Measurements from ENCODE around the gene SMPD1. TPM values are rescaled to one million over a fixed set of nuclear protein-coding genes. Genes with fewer than 3 reads are reported as not detected.
"Not testable (repeated sequence)": the region's sequence is repeated elsewhere in the genome, so short reads cannot be mapped to it uniquely, and the experiment has no call there.

Gene SMPD1
- total RNA-seq, 2 donors from 2014 or later, result 21.7 to 25.9 TPM

DNA sequence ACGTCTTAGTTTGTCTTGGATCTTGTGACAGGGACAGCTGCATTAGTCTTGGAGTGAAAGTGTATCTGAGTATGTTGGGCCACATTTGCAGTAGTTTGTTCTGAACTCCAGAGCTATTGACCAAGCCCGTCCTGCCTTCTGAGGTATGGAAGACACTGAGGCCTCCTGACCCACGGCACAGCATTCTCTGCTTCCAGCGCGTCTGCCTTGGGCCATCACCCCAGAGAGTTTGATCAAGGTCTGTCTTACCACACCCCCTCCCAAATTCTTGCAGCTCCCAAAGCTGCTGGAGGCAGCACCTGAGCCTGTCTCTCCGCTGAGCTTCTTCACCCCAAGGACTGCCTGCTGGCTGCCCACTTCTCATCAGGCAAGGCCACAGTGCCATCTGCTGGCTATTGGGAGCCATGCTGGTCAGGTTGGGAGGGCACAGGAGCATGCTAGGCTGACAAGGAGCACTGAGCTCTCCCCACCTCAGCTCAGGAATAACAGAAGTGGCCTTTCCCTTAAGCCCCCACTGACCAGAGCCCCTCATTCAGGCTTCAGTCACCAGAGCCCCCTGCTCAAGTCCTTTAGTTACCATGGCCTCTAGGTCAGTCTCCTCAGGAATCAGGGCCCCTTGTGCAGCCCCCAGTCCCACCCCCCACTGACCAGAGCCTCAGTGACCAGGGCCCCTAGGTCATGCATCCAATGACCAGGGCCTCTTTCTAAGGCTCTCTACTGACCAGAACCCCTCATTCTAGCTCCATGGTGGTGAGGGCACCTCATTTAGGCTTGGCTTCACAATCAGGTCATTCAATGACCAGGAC, 27.2 kb upstream of the SMPD1 start:
- no peaks in the 10 kb centered on the region for H3K9me3 Mint-ChIP-seq
- DNase-seq (peak; percentile 72 to 73), ATAC-seq (replicated peaks in 1 of 2) (peak; percentile 86 to 89)
- H3K4me1 Mint-ChIP-seq (ENCODE audit: low read depth), result no peaks in the 10 kb centered on the region
- no peaks in the 10 kb centered on the region for H3K27me3 Mint-ChIP-seq (ENCODE audit: low read depth)
- no peak overlapping the region for H3K27ac Mint-ChIP-seq
- no peaks in the 10 kb centered on the region for H3K36me3 Mint-ChIP-seq (ENCODE audit: insufficient read depth in 2 of 2)
- no peak overlapping the region for H3K4me3 Mint-ChIP-seq

DNA sequence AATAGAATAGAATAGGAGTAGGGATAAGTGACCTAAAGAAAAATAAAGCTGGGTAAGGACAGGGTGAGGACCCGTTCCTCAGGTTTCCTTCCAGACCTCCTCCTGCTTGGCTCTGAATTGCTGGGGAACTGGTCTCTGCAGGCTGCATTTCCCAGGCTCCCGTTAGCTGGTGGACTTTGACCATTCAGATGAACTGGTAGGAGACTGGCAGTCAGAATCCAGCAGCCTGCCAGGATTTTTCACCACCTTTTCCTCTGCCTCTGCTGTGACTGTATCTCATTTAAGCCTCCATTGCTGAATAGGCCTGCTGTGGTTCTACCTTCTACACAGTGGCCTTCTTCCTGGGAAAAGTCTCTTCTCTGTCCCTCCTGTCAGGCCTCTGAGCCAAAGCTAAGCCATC, 24.6 kb upstream of the SMPD1 start:
- Mint-ChIP-seq H3K4me3 (no peak overlapping the region), H3K27ac (no peak overlapping the region), H3K36me3 (ENCODE audit: insufficient read depth in 2 of 2) (no peaks in the 10 kb centered on the region), H3K9me3 (no peaks in the 10 kb centered on the region), H3K27me3 (ENCODE audit: low read depth) (no peaks in the 10 kb centered on the region), H3K4me1 (ENCODE audit: low read depth) (no peaks in the 10 kb centered on the region)
- no peak for ATAC-seq (replicated peaks in 1 of 2)
- DNase-seq, result no peak

DNA sequence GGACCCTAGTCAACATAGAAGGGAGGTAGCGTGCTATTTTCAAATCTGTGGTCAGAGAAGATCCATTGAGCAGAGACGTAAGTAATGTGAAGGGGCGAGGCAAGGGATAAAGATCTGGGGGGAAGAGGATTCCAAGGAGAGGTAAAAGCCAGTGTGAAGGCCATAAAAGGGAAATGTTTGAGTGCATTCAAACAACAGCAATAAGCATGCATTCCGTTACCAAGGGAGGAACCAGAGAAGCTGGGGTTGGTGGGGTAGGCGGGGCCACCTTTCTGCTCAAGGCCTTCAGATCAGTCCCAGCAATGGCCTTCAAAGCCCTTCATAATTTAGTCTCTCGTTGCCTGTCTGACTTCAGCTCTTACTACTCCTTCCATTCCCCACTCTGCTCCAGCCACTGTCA, 18.4 kb upstream of the SMPD1 start:
- no peak for ATAC-seq (replicated peaks in 1 of 2)
- no peak for DNase-seq
- H3K27me3 Mint-ChIP-seq (ENCODE audit: low read depth), result no peaks in the 10 kb centered on the region
- no peaks in the 10 kb centered on the region for H3K4me1 Mint-ChIP-seq (ENCODE audit: low read depth)
- no peaks in the 10 kb centered on the region for H3K36me3 Mint-ChIP-seq (ENCODE audit: insufficient read depth in 2 of 2)
- H3K9me3 Mint-ChIP-seq, result no peaks in the 10 kb centered on the region
- H3K4me3 Mint-ChIP-seq, result no peak overlapping the region
- no peak overlapping the region for H3K27ac Mint-ChIP-seq

DNA sequence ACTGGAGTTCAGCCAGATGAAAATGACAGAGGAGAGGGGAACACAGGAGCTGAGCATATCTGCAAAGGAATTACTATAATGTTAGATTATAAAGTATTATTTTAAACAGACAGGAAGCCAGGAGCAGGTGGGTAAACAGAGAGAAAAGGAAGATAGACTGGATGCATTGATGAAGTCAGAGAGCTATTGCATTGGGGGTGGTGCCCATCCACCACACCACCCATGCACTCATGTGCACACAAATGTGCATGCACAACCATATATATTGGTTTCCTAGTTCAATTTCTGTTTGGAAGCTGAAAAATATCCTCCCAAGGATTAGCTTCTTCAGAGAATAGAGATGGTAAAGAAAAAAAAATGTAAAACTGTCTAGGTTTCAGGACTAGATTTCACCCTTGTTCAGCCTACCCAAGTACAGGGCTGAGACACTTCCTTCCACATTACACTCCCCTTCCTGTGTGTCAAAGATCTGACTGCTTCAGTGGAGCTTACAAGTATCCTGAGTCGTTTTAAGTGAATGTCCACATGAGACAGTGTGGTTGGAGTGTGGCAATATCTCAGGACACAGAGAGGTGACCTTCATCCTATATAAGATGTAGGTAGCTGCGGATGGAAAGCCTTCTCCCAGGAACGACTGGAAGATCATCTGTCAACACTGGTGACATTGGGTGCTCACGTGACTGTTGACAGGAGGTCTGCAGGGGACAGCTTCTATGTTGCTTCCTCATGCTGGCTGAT, 12.2 kb upstream of the SMPD1 start:
- ATAC-seq (replicated peaks in 1 of 2) (peak; percentile 56 to 67), DNase-seq (no peak)
- no peaks in the 10 kb centered on the region for H3K9me3 Mint-ChIP-seq
- peaks cover 19% of the 10 kb centered on the region for H3K4me1 Mint-ChIP-seq (ENCODE audit: low read depth)
- no peak overlapping the region for H3K27ac Mint-ChIP-seq
- H3K36me3 Mint-ChIP-seq (ENCODE audit: insufficient read depth in 2 of 2), result no peaks in the 10 kb centered on the region
- H3K4me3 Mint-ChIP-seq, result peak overlapping the region in 1 of 2 donors; percentile 31
- no peaks in the 10 kb centered on the region for H3K27me3 Mint-ChIP-seq (ENCODE audit: low read depth)

DNA sequence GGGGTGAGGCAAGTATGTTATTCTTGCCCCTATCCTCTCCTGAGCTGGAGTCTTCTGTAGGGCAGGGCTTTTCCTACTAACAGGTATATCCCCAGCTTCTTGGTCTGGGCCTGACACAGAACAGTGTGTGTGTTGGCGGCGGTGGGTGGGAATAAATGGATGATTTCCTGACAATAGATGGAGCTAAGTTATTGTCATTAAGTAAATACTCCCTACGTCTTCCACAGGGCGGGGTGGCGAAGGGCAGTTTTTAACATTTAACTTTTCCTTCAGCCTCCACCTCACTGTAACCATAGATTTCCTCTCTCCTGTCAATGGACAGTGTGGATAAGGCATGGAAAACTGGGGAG, 11.7 kb upstream of the SMPD1 start:
- H3K36me3 Mint-ChIP-seq (ENCODE audit: insufficient read depth in 2 of 2), result no peaks in the 10 kb centered on the region
- DNase-seq (no peak), ATAC-seq (replicated peaks in 1 of 2) (no peak)
- H3K27ac Mint-ChIP-seq, result no peak overlapping the region
- H3K4me1 Mint-ChIP-seq (ENCODE audit: low read depth), result peaks cover 19% of the 10 kb centered on the region
- peak overlapping the region in 1 of 2 donors; percentile 31 for H3K4me3 Mint-ChIP-seq
- no peaks in the 10 kb centered on the region for H3K9me3 Mint-ChIP-seq
- H3K27me3 Mint-ChIP-seq (ENCODE audit: low read depth), result no peaks in the 10 kb centered on the region

DNA sequence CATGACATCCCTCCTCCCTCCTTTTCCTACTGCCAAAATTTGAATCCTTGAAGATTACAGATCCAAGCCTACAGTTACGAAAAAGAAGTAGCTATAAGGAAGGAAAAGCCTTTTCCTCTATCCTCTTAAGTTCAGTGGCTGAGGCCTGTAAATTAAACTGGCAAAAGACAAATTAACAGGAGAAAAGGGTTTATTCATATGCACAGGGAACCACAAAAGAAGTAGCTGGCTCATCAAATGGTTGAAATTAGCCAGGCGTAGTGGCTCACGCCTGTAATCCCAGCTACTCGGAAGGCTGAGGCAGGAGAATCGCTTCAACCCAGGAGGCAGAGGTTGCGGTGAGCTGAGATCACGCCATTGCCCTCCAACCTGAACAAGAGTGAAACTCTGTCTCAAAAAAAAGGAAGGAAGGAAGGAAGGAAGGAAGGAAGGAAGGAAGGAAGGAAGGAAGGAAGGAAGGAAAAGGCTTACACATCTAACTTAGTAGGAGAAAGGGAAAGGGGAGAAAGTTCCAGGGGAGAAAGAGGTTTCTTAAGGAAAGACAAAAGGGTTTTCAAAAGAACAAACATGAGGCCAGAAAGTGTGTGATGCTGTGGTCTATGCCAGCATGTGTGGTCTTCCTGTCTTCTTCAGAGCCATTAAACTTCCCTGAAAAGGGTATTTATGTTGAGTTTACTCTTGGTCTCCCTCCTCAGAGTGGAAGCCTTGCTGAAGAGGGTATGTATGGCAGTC, 5.1 kb upstream of the SMPD1 start:
- Mint-ChIP-seq H3K27me3 (ENCODE audit: low read depth) (no peaks in the 10 kb centered on the region), H3K4me3 (no peak overlapping the region), H3K27ac (no peak overlapping the region), H3K4me1 (ENCODE audit: low read depth) (peaks cover 30% of the 10 kb centered on the region), H3K36me3 (ENCODE audit: insufficient read depth in 2 of 2) (no peaks in the 10 kb centered on the region), H3K9me3 (no peaks in the 10 kb centered on the region)
- ATAC-seq (replicated peaks in 1 of 2) (no peak), DNase-seq (no peak)

DNA sequence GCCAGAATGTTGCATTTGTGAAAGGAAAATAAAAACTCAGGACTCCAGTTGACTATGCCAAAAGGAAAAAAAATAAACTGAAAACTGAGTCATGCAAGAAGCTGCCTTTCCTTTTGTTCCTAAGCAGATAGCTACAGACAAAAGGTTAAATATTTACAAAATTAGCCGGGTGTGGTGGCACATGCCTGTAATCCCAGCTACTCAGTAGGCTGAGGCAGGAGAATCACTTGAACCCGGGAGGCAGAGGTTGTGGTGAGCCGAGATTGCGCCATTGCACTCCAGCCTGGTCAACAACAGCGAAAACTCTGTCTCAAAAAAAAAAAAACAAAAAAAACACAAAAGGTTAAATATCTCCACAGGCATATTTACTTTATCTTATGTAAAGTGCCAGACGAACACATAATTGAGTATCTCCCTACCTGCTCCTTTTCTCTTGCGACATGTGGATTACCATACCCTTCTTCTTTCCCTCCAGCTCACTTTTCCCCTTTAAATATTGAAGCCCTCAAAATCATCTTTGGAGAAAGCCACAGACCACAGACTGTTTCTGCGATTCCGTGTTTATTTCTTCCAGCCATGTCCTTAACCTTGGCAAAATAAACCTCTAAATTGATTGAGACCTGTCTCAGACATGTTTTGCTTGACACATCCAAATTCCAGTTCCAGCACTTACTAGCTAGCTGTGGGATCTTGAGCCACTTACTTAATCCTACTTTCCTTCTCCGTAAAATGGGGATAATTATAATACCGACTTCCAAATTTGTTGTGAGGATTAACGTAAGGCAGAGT, 2.3 kb upstream of the SMPD1 start:
- Mint-ChIP-seq H3K27ac (peak overlapping the region; percentile 14), H3K4me1 (ENCODE audit: low read depth) (peaks cover 50% of the 10 kb centered on the region)

DNA sequence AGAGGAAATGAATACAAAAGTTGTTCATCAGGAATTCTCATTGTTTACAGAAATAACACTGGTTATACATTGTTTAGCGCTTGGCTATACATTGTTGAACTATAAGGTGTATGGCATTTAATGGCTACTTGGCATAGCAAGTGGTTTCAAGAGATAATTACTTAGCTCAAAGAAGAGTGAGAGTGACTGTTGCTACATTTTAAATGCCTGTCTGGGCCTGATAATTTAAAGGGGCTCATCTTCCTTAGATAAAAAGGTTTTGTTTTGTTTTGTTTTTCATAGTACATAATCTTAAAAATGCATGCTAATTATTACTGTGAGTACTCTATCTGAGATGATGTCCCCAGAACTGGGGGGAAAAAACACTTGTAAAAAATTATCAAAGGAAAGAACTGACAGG, 1.5 kb upstream of the SMPD1 start:
- no peak for DNase-seq
- Mint-ChIP-seq H3K4me3 (peak overlapping the region; percentile 90 to 96), H3K4me1 (ENCODE audit: low read depth) (peaks cover 57% of the 10 kb centered on the region), H3K27ac (peak overlapping the region; percentile 75), H3K27me3 (ENCODE audit: low read depth) (no peaks in the 10 kb centered on the region), H3K36me3 (ENCODE audit: insufficient read depth in 2 of 2) (peaks cover 2 to 6% of the 10 kb centered on the region in 2 donors), H3K9me3 (no peaks in the 10 kb centered on the region)
- no peak for ATAC-seq (replicated peaks in 1 of 2)

More for the DNA sequence above, 2.3 kb upstream of the SMPD1 start:
- ATAC-seq (replicated peaks in 1 of 2), result no peak
- DNase-seq, result no peak
- peak overlapping the region in 1 of 2 donors; percentile 17 for H3K4me3 Mint-ChIP-seq
- H3K36me3 Mint-ChIP-seq (ENCODE audit: insufficient read depth in 2 of 2), result peaks cover 2 to 4% of the 10 kb centered on the region in 2 donors
- H3K27me3 Mint-ChIP-seq (ENCODE audit: low read depth), result no peaks in the 10 kb centered on the region
- no peaks in the 10 kb centered on the region for H3K9me3 Mint-ChIP-seq

DNA sequence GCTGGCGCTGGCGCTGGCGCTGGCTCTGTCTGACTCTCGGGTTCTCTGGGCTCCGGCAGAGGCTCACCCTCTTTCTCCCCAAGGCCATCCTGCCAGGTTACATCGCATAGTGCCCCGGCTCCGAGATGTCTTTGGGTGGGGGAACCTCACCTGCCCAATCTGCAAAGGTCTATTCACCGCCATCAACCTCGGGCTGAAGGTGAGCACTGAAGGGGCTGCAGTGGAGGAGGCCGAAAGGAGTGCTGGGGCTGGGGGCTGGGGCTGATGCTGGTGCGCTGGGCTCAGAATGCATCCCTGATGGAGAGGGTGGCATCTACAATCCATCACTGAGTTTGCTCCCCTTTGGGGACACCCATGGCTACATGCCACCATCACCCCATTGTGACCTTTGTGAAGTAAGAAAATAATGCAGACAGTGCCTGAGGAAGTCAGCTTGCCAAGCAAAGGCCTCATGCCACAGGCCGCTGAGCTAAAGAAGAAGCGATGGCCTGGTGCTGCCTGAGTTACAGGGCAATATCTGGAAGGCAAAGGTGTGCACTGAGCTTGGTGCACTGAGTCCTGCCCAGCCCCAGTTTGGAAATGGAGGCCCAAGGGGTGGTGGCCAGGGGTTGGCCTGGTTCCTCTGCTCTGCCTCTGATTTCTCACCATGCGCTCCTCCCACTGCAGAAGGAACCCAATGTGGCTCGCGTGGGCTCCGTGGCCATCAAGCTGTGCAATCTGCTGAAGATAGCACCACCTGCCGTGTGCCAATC, 620 bp downstream of the SMPD1 start:
- peak overlapping the region; percentile 90 to 96 for H3K4me3 Mint-ChIP-seq
- H3K9me3 Mint-ChIP-seq, result no peaks in the 10 kb centered on the region
- no peak overlapping the region for H3K27ac Mint-ChIP-seq
- peaks cover 55% of the 10 kb centered on the region for H3K4me1 Mint-ChIP-seq (ENCODE audit: low read depth)
- peaks cover 2 to 6% of the 10 kb centered on the region in 2 donors for H3K36me3 Mint-ChIP-seq (ENCODE audit: insufficient read depth in 2 of 2)
- DNase-seq (no peak), ATAC-seq (replicated peaks in 1 of 2) (no peak)
- no peaks in the 10 kb centered on the region for H3K27me3 Mint-ChIP-seq (ENCODE audit: low read depth)

DNA sequence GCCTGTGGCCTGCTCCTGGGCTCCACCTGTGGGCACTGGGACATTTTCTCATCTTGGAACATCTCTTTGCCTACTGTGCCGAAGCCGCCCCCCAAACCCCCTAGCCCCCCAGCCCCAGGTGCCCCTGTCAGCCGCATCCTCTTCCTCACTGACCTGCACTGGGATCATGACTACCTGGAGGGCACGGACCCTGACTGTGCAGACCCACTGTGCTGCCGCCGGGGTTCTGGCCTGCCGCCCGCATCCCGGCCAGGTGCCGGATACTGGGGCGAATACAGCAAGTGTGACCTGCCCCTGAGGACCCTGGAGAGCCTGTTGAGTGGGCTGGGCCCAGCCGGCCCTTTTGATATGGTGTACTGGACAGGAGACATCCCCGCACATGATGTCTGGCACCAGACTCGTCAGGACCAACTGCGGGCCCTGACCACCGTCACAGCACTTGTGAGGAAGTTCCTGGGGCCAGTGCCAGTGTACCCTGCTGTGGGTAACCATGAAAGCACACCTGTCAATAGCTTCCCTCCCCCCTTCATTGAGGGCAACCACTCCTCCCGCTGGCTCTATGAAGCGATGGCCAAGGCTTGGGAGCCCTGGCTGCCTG, 1.4 kb downstream of the SMPD1 start:
- Mint-ChIP-seq H3K36me3 (ENCODE audit: insufficient read depth in 2 of 2) (peaks cover 2 to 6% of the 10 kb centered on the region in 2 donors), H3K4me1 (ENCODE audit: low read depth) (peaks cover 62% of the 10 kb centered on the region), H3K4me3 (peak overlapping the region; percentile 90 to 96), H3K9me3 (no peaks in the 10 kb centered on the region), H3K27me3 (ENCODE audit: low read depth) (no peaks in the 10 kb centered on the region), H3K27ac (no peak overlapping the region)
- DNase-seq, result no peak
- no peak for ATAC-seq (replicated peaks in 1 of 2)

DNA sequence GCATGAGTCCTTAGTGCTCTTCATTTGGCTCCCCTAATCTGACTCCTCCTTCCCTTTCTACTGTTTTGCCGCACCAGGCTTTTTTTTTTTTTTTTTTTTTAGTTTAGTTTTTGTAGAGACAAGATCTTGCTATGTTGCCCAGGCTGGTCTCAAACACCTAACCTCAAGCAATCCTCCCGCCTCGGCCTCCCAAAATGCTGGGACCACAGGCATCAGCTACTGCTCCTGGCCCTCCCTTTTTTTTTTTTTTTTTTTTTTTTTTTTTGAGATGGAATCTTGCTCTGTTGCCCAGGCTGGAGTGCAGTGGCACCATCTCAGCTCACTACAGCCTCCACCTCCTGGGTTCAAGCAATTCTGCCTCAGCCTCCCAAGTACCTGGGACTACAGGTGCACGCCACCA, 2.0 kb downstream of the SMPD1 start:
- Mint-ChIP-seq H3K4me1 (ENCODE audit: low read depth) (peaks cover 68% of the 10 kb centered on the region), H3K4me3 (peak overlapping the region; percentile 49 to 96)
- not testable (repeated sequence) for H3K9me3 Mint-ChIP-seq; ATAC-seq (replicated peaks in 1 of 2); DNase-seq; H3K27ac Mint-ChIP-seq; H3K27me3 Mint-ChIP-seq (ENCODE audit: low read depth); H3K36me3 Mint-ChIP-seq (ENCODE audit: insufficient read depth in 2 of 2)

Measured in activated T-cell treated with anti-CD3 and anti-CD28 coated beads, Interleukin-2, amount 50 U/mL, for 72 hours (primary cell).